ENCODE data around the gene DHCR7.

Gene DHCR7

GRCh38 chr11:71476926-71477640 lies 28.9 kb upstream of the DHCR7 start:
- no peak for TF ChIP-seq POLR2AphosphoS5 (IDR thresholded peaks at IDR 0.05; ENCODE audit: low read depth)
- no peak for TF ChIP-seq GABPA (IDR thresholded peaks at IDR 0.05; ENCODE audit: low read depth)
- TF ChIP-seq, protein P1, sequence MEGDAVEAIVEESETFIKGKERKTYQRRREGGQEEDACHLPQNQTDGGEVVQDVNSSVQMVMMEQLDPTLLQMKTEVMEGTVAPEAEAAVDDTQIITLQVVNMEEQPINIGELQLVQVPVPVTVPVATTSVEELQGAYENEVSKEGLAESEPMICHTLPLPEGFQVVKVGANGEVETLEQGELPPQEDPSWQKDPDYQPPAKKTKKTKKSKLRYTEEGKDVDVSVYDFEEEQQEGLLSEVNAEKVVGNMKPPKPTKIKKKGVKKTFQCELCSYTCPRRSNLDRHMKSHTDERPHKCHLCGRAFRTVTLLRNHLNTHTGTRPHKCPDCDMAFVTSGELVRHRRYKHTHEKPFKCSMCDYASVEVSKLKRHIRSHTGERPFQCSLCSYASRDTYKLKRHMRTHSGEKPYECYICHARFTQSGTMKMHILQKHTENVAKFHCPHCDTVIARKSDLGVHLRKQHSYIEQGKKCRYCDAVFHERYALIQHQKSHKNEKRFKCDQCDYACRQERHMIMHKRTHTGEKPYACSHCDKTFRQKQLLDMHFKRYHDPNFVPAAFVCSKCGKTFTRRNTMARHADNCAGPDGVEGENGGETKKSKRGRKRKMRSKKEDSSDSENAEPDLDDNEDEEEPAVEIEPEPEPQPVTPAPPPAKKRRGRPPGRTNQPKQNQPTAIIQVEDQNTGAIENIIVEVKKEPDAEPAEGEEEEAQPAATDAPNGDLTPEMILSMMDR (IDR thresholded peaks at IDR 0.05; ENCODE audit: insufficient read depth, low read length): no peak
- TF ChIP-seq SPI1 (IDR thresholded peaks at IDR 0.05; ENCODE audit: borderline replicate concordance, low read depth): no peak
- TF ChIP-seq REST (IDR thresholded peaks at IDR 0.05; ENCODE audit: insufficient replicate concordance, low read depth): no peak
- H3K27ac ChIP-seq (replicated peaks): no peak overlapping the region
- DNase-seq (ENCODE audit: low read depth in 1 of 2, low spot score in 1 of 2): no peak
- no peak overlapping the region for H3K4me3 ChIP-seq (replicated peaks; ENCODE audit: insufficient read depth, low read length)
- H3K27me3 ChIP-seq (ENCODE audit: insufficient read depth, poor library complexity, severe bottlenecking): no peaks in the 10 kb centered on the region

GRCh38 chr11:71476031-71476430 lies 27.8 kb upstream of the DHCR7 start:
- no peak for DNase-seq (ENCODE audit: low read depth in 1 of 2, low spot score in 1 of 2)
- H3K27me3 ChIP-seq (ENCODE audit: insufficient read depth, poor library complexity, severe bottlenecking): no peaks in the 10 kb centered on the region
- no peak overlapping the region for H3K4me3 ChIP-seq (replicated peaks; ENCODE audit: insufficient read depth, low read length)
- TF ChIP-seq, protein P1 (IDR thresholded peaks at IDR 0.05; ENCODE audit: insufficient read depth, low read length): no peak
- TF ChIP-seq POLR2AphosphoS5 (IDR thresholded peaks at IDR 0.05; ENCODE audit: low read depth) (no peak), REST (IDR thresholded peaks at IDR 0.05; ENCODE audit: insufficient replicate concordance, low read depth) (no peak), GABPA (IDR thresholded peaks at IDR 0.05; ENCODE audit: low read depth) (no peak), SPI1 (IDR thresholded peaks at IDR 0.05; ENCODE audit: borderline replicate concordance, low read depth) (no peak)
- no peak overlapping the region for H3K27ac ChIP-seq (replicated peaks)

DNA sequence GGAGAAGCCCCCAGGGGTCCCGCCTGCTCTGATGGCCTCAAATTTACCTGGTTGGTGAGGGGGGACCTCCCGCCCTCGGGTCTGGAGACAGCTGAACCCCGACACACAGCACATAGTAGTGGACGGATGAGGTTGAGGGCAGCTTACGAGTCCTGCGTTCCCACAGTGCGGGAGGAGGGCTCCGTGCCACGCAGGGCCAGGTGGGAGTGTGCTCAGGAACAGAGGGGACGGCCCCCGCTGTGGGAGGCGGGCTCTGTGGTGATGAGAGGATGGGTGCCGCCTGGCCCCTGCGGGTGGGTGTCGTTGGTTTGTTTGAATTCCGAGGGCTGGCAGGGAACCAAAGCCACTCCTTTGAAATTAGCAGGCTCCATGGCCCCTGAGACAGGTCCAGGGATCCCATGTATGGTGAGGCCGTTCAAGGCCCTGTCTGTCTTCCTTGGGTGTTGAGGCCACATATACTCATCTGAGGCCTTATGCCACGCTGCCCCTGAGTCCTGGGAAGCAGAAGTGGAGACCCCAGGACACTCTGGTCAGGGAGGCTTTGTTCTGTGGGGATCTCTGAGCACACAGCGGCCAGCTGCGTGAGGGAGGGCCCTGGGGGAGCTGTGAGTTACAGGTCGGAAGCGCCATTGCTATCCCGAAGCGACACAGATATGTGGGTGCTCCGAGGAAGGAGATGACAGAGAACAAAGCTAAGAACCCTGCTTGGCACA lies 26.7 kb upstream of the DHCR7 start:
- H3K27ac ChIP-seq (replicated peaks): no peak overlapping the region
- TF ChIP-seq GABPA (IDR thresholded peaks at IDR 0.05; ENCODE audit: low read depth) (no peak), POLR2AphosphoS5 (IDR thresholded peaks at IDR 0.05; ENCODE audit: low read depth) (no peak), REST (IDR thresholded peaks at IDR 0.05; ENCODE audit: insufficient replicate concordance, low read depth) (no peak), SPI1 (IDR thresholded peaks at IDR 0.05; ENCODE audit: borderline replicate concordance, low read depth) (no peak)
- TF ChIP-seq, protein P1 (IDR thresholded peaks at IDR 0.05; ENCODE audit: insufficient read depth, low read length): no peak
- DNase-seq (ENCODE audit: low read depth in 1 of 2, low spot score in 1 of 2): no peak
- no peaks in the 10 kb centered on the region for H3K27me3 ChIP-seq (ENCODE audit: insufficient read depth, poor library complexity, severe bottlenecking)
- no peak overlapping the region for H3K4me3 ChIP-seq (replicated peaks; ENCODE audit: insufficient read depth, low read length)
